Right cardiac atrium (tissue), 5 donors: ENCODE measurements around the gene CFAP100. TPM values are rescaled to one million over a fixed set of nuclear protein-coding genes. Genes with fewer than 3 reads are reported as not detected.

Experiments
- ATAC-seq, 2 donors: fragments of 200-7000 bp; cut with Tn5 transposase; one replicate each; pipeline versions ENCODE4 v1.8.0 to v1.9.1; 2020; ENCODE audit warnings: moderate library complexity in 2 of 2, mild to moderate bottlenecking in 1 of 2
- DNase-seq, 3 donors: peaks; one replicate each; pipeline ENCODE4 v3.0.0-alpha.2; 2020
- H3K27ac ChIP-seq: one replicate; pipeline ENCODE4 v1.5.1; 2013; ENCODE audit warnings: mild to moderate bottlenecking, low read length, control low read depth, moderate library complexity
- H3K27me3 ChIP-seq: one replicate; pipeline ENCODE4 v1.6.1; 2013; ENCODE audit not compliant: control insufficient read depth, insufficient read depth
- H3K4me1 ChIP-seq: one replicate; pipeline ENCODE4 v1.6.1; 2013; ENCODE audit warnings: low read length; ENCODE audit not compliant: control insufficient read depth, insufficient read depth
- H3K4me3 ChIP-seq: one replicate; pipeline ENCODE4 v1.5.1; 2013; ENCODE audit warnings: low read length, control low read depth
- H3K9me3 ChIP-seq: one replicate; pipeline ENCODE4 v1.6.1; 2013; ENCODE audit warnings: low read length; ENCODE audit not compliant: control insufficient read depth
- WGBS: extraction: QIAGEN DNeasy Blood & Tissue Kit; methylation state at CpG from one replicate; pipeline ENCODE4 v1.1.7; 2013; 5-methylcytosine and 5-hydroxymethylcytosine counted together
- intact Hi-C, 4 donors: fragments of 100-400 bp; cut with DNase I; formaldehyde crosslinking; loops; one replicate each; pipeline versions ENCODE4 v1.11.0 to v1.14.0; 2022 to 2023
- polyA plus RNA-seq: library from polyadenylated mRNA; stranded (reverse); fragments of 200-250 nt; gene quantifications from one replicate; pipeline ENCODE4 v1.2.3, GENCODE V29; 2013
- total RNA-seq, 4 donors: library from RNA; stranded (reverse); fragmentation: NEBNext Ultra II Directional; extraction: Animal tissue kit (Norgen Biotek cat#: 25700); gene quantifications; one replicate each; pipeline ENCODE4 v1.2.1, GENCODE V29; 2021
- donor health status: healthy with polysubstance abuse.
- donor health status: DM: no; HTN: yes; CAD: no.
- donor health status: DM: no; HTN: no; CAD: no.
- donor health status: DM: no; HTN: yes; CAD: no; lungs with severe emphysema.
- donor health status: DM: yes; HTN: yes; CAD: no.

CFAP100 gene
- total and polyA plus RNA-seq, 5 donors, result not detected

GRCh38 chr3:126448136-126448892 is 53.6 kb downstream of the CFAP100 start:
- intact Hi-C loops, result no loop called here
- no peak overlapping the region for H3K27ac ChIP-seq
- no peaks in the 10 kb centered on the region for H3K27me3 ChIP-seq
- H3K9me3 ChIP-seq, result no peaks in the 10 kb centered on the region
- H3K4me1 ChIP-seq, result peaks cover 3% of the 10 kb centered on the region
- WGBS, result 89% methylated on average over 17 of the region's 17 CpGs
- ATAC-seq (no peak), DNase-seq (no peak)
- H3K4me3 ChIP-seq, result no peak overlapping the region

DNA sequence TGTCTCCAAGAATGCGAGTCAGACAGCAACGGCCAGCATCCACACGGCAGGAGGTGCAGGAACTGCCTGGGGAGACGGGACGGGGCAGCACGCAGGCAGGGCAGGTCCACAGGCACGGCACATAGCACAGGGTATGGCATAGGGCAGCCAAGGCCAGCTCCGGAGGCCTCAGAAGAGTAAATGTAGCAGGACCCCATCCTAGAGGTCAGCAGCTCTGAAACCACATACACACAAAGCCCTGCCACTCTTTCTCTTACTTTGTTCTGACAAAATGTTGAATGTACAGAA is 54.1 kb downstream of the CFAP100 start:
- no peaks in the 10 kb centered on the region for H3K27me3 ChIP-seq
- intact Hi-C loops, result no loop called here
- peak in 1 of 2 donors; percentile 24 for ATAC-seq
- H3K4me1 ChIP-seq, result peaks cover 3% of the 10 kb centered on the region
- H3K9me3 ChIP-seq, result no peaks in the 10 kb centered on the region
- no peak for DNase-seq
- H3K27ac ChIP-seq, result no peak overlapping the region
- 84% methylated on average over 8 of the region's 8 CpGs for WGBS
- H3K4me3 ChIP-seq, result no peak overlapping the region

- Histone ChIP-seq H3K27ac (no peak overlapping the region), H3K4me1 (peaks cover 3% of the 10 kb centered on the region), H3K27me3 (no peaks in the 10 kb centered on the region), H3K4me3 (no peak overlapping the region), H3K9me3 (no peaks in the 10 kb centered on the region)
- DNase-seq (no peak), ATAC-seq (no peak)
- intact Hi-C loops, result no loop called here
- 87% methylated on average over 11 of the region's 11 CpGs for WGBS
Observed at GRCh38 chr3:126449621-126450051, 54.9 kb downstream of the CFAP100 start.

DNA sequence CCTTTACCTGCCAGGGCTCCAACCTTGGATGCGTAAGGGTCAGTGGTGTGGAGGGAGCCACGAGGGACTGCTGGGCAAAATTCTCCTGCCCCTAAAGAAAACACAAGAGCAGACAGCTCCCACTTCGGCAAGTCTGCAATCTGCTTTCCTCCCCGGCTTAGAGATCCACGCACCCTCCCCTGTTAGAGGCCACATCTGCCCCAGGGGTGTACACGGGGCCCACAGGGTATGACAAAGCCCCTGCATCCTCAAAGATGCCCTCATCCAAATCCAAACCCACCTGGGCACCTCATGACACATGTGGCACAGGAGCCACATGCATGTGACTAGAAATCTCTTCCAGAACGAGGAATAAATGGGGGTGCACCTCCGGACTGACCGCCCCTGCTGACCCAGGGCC is 55.5 kb downstream of the CFAP100 start:
- WGBS, result 77% methylated on average over 9 of the region's 9 CpGs
- intact Hi-C loops, result no loop called here
- H3K27ac ChIP-seq, result no peak overlapping the region
- peaks cover 3% of the 10 kb centered on the region for H3K4me1 ChIP-seq
- ATAC-seq (no peak), DNase-seq (no peak)
- no peak overlapping the region for H3K4me3 ChIP-seq
- H3K27me3 ChIP-seq, result no peaks in the 10 kb centered on the region
- H3K9me3 ChIP-seq, result no peaks in the 10 kb centered on the region

GRCh38 chr3:126450744-126451143 is 56.0 kb downstream of the CFAP100 start:
- Histone ChIP-seq H3K4me3 (no peak overlapping the region), H3K4me1 (peaks cover 3% of the 10 kb centered on the region), H3K27me3 (no peaks in the 10 kb centered on the region), H3K27ac (no peak overlapping the region), H3K9me3 (no peaks in the 10 kb centered on the region)
- intact Hi-C loops, result no loop called here
- ATAC-seq (peak; percentile 22), DNase-seq (no peak)
- WGBS, result 93% methylated on average over 3 of the region's 3 CpGs

- no peaks in the 10 kb centered on the region for H3K27me3 ChIP-seq
- no peak overlapping the region for H3K27ac ChIP-seq
- 87% methylated on average over 12 of the region's 12 CpGs for WGBS
- no peak for ATAC-seq
- no peak for DNase-seq
- H3K4me3 ChIP-seq, result no peak overlapping the region
- no peaks in the 10 kb centered on the region for H3K9me3 ChIP-seq
- H3K4me1 ChIP-seq, result peaks cover 3% of the 10 kb centered on the region
- intact Hi-C loops, result no loop called here
Observed at GRCh38 chr3:126451511-126451910, 56.8 kb downstream of the CFAP100 start.

- no peak overlapping the region for H3K27ac ChIP-seq
- ATAC-seq, result no peak
Observed at GRCh38 chr3:126452213-126452612, 57.5 kb downstream of the CFAP100 start.

GRCh38 chr3:126454025-126454424 is 59.3 kb downstream of the CFAP100 start:
- H3K27me3 ChIP-seq, result no peaks in the 10 kb centered on the region
- H3K9me3 ChIP-seq, result no peaks in the 10 kb centered on the region
- no peak for DNase-seq
- no peak overlapping the region for H3K4me3 ChIP-seq
- WGBS, result 83% methylated on average over 1 of the region's 1 CpG
- no peak overlapping the region for H3K27ac ChIP-seq
- H3K4me1 ChIP-seq, result no peaks in the 10 kb centered on the region
- ATAC-seq, result no peak
- intact Hi-C loops, result no loop called here

More at GRCh38 chr3:126452213-126452612, 57.5 kb downstream of the CFAP100 start:
- H3K9me3 ChIP-seq, result no peaks in the 10 kb centered on the region
- no peak for DNase-seq
- H3K4me1 ChIP-seq, result peaks cover 3% of the 10 kb centered on the region
- 90% methylated on average over 9 of the region's 9 CpGs for WGBS
- intact Hi-C loops, result no loop called here
- no peaks in the 10 kb centered on the region for H3K27me3 ChIP-seq
- H3K4me3 ChIP-seq, result no peak overlapping the region

DNA sequence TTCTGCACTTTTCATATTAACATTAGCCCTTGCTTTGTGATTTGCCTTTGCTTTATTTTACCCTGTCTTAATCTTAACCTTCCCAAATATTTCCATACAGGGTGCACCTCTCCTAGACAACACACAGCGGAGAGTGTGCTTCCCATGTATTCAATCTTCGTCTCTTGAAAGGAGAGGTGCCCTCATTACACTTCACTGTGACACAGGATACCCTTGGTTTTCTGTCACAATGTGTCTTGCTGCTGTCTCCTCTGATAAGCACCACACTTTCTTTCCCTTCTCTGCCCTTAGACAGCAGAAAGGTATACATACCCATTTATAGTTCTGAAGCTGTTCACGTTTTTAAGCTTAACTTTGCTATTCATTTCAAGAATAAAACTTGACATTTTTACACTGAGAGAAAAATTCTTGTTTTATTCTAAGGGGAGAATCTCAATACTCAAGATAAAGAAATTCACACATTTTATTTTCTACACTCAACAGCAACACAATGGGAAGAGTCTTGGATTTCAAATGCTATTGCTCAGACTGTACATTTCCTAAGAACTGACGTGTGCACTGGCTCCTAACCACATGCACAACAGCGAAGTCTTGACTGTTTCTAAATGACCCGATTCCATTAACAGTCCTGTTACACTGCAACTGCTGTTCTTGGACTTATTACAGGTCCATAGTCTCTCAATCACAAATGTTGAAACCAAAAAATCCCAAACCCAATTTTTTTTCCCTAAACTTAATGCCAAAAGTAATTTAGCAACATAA is 59.9 kb downstream of the CFAP100 start:
- 82% methylated on average over 6 of the region's 6 CpGs for WGBS
- H3K27me3 ChIP-seq, result no peaks in the 10 kb centered on the region
- H3K9me3 ChIP-seq, result no peaks in the 10 kb centered on the region
- no peak overlapping the region for H3K27ac ChIP-seq
- H3K4me1 ChIP-seq, result no peaks in the 10 kb centered on the region
- ATAC-seq (no peak), DNase-seq (no peak)
- intact Hi-C loops, result no loop called here
- H3K4me3 ChIP-seq, result no peak overlapping the region

- no peaks in the 10 kb centered on the region for H3K4me1 ChIP-seq
- H3K4me3 ChIP-seq, result no peak overlapping the region
- no peaks in the 10 kb centered on the region for H3K9me3 ChIP-seq
- H3K27me3 ChIP-seq, result no peaks in the 10 kb centered on the region
- WGBS, result 70% methylated on average over 4 of the region's 4 CpGs
- peak in 1 of 2 donors; percentile 53 for ATAC-seq
- intact Hi-C loops, result no loop called here
- DNase-seq, result no peak
- no peak overlapping the region for H3K27ac ChIP-seq
Observed at GRCh38 chr3:126456211-126456610, 61.5 kb downstream of the CFAP100 start.

DNA sequence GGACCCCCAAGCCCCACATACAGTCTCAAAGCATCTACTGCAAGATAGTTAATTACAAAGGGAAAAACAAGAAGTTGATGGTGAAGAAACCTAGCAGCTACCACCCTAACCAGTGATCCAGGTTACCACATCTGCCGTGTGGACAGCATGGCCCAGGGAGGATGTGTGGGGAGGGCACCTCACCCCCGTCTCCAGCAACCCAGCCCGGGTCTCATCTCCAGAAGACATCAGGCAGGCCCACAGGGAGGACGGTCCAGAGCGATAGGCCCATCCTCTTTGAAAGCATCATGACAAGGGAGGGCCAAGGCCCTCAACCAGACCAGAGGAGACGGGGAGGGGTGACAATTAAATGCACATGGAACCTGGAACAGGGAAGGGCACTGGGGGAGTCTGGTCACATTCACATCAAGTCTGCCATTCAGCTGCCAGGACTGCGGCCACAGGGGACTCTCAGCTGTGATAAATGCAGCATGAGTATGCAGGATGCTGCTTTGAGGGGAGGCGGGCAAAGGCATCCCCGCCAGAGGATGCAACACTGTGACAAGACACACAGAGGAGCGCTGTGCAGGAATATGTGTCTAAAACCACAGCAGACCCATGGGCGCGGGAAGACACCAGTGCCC is 62.2 kb downstream of the CFAP100 start:
- no peak for ATAC-seq
- intact Hi-C loops, result no loop called here
- Histone ChIP-seq H3K27ac (no peak overlapping the region), H3K27me3 (no peaks in the 10 kb centered on the region), H3K4me3 (no peak overlapping the region), H3K4me1 (no peaks in the 10 kb centered on the region), H3K9me3 (no peaks in the 10 kb centered on the region)
- DNase-seq, result no peak
- 83% methylated on average over 12 of the region's 12 CpGs for WGBS
